ENCODE measurements around the gene NXPE1.

GRCh38 chr11:114596175-114596919 lies 36.7 kb upstream of the NXPE1 start:
- TF ChIP-seq, protein P1, sequence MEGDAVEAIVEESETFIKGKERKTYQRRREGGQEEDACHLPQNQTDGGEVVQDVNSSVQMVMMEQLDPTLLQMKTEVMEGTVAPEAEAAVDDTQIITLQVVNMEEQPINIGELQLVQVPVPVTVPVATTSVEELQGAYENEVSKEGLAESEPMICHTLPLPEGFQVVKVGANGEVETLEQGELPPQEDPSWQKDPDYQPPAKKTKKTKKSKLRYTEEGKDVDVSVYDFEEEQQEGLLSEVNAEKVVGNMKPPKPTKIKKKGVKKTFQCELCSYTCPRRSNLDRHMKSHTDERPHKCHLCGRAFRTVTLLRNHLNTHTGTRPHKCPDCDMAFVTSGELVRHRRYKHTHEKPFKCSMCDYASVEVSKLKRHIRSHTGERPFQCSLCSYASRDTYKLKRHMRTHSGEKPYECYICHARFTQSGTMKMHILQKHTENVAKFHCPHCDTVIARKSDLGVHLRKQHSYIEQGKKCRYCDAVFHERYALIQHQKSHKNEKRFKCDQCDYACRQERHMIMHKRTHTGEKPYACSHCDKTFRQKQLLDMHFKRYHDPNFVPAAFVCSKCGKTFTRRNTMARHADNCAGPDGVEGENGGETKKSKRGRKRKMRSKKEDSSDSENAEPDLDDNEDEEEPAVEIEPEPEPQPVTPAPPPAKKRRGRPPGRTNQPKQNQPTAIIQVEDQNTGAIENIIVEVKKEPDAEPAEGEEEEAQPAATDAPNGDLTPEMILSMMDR (IDR thresholded peaks at IDR 0.05): no peak
- no peak for TF ChIP-seq POLR2A (IDR thresholded peaks at IDR 0.05)

All from testis (tissue), 2 donors.